HG03354 (cell line): ENCODE data around the gene POU2F1.

Experiments used
- ATAC-seq: cut with Tn5 transposase; IDR thresholded peaks from one replicate; pipeline ENCODE4 v1.9.1; 2021; ENCODE audit warnings: mild to moderate bottlenecking; ENCODE audit not compliant: unreplicated experiment, poor library complexity, severe bottlenecking

Gene POU2F1

GRCh38 chr1:167220537-167221125 lies at the start of gene POU2F1:
Gene POU2F1 (plus strand): TSS chr1:167220886. CDS start chr1:167220898, 12 bp downstream.
- ATAC-seq: peak; percentile 58

- ATAC-seq: no peak
Measured at GRCh38 chr1:167171286-167171929, 49.3 kb upstream of the POU2F1 start.

GRCh38 chr1:167173516-167174184 lies 47.0 kb upstream of the POU2F1 start:
- no peak for ATAC-seq

- no peak for ATAC-seq
Measured at GRCh38 chr1:167175901-167176300, 44.8 kb upstream of the POU2F1 start.

- ATAC-seq: no peak
Measured at GRCh38 chr1:167178831-167179230, 41.9 kb upstream of the POU2F1 start.

GRCh38 chr1:167182571-167183320 lies 37.9 kb upstream of the POU2F1 start:
- ATAC-seq: no peak

- no peak for ATAC-seq
Measured at GRCh38 chr1:167184081-167184480, 36.6 kb upstream of the POU2F1 start.

GRCh38 chr1:167185062-167185461 lies 35.6 kb upstream of the POU2F1 start:
- no peak for ATAC-seq

GRCh38 chr1:167185974-167186657 lies 34.6 kb upstream of the POU2F1 start:
- no peak for ATAC-seq

GRCh38 chr1:167186771-167187170 lies 33.9 kb upstream of the POU2F1 start:
- no peak for ATAC-seq

- no peak for ATAC-seq
Measured at GRCh38 chr1:167190747-167191237, 29.9 kb upstream of the POU2F1 start.

- ATAC-seq: no peak
Measured at GRCh38 chr1:167191958-167192357, 28.7 kb upstream of the POU2F1 start.

GRCh38 chr1:167194182-167194581 lies 26.5 kb upstream of the POU2F1 start:
- no peak for ATAC-seq

GRCh38 chr1:167196166-167196565 lies 24.5 kb upstream of the POU2F1 start:
- ATAC-seq: no peak

- ATAC-seq: no peak
Measured at GRCh38 chr1:167197236-167197635, 23.4 kb upstream of the POU2F1 start.

GRCh38 chr1:167197692-167198091 lies 23.0 kb upstream of the POU2F1 start:
- ATAC-seq: no peak

- no peak for ATAC-seq
Measured at GRCh38 chr1:167198518-167199133, 22.1 kb upstream of the POU2F1 start.

GRCh38 chr1:167199656-167200055 lies 21.0 kb upstream of the POU2F1 start:
- ATAC-seq: no peak

- no peak for ATAC-seq
Measured at GRCh38 chr1:167200272-167200671, 20.4 kb upstream of the POU2F1 start.
